ENCODE results near the gene BBS1.

Gene BBS1

DNA sequence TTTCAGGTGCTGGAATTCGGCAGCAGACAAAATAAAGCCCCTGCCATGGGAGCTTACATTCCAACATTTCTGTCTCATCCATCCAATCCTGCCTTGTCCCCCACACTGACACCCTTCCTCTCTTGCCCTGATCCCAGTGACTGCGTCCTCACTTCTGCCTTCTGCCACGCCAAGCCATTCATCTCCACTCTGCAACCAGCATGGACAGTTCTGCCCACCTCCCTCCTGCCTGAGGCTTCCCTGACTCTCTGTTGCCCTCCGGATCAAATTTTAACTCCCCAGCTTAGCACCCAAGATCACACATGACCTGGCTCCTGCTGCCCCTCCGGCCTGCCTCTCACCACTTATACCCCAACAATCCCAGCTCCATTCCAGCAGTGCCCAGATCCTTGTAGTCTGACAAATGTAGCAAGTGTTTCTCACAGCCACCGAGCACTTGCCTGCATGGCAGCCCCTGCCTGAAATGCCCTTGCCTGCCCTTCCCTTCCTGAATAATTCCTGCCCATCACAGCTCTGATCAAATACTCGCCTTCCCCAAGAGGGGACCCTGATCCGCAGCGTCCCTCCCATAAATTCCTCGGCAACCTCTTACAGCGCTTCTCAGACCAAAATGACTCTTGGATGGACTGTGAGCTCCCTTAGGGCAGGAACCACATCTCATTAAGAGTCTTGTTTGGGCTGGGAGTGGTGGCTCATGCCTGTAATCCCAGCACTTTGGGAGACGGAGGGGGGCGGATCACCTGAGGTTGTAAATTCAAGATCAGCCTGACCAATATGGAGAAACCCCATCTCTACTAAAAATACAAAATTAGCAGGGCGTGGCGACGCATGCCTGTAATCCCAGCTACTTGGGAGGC, 38.6 kb downstream of the BBS1 start:
- no peak for DNase-seq (ENCODE audit: low read depth in 2 of 2, low spot score in 1 of 2)

GRCh38 chr11:66549696-66550095, 39.3 kb downstream of the BBS1 start:
- DNase-seq (ENCODE audit: low read depth in 2 of 2, low spot score in 1 of 2) = no peak

- no peak for DNase-seq (ENCODE audit: low read depth in 2 of 2, low spot score in 1 of 2)
Measured at GRCh38 chr11:66550887-66551286, 40.5 kb downstream of the BBS1 start.

GRCh38 chr11:66554602-66555001, 44.2 kb downstream of the BBS1 start:
- no peak for DNase-seq (ENCODE audit: low read depth in 2 of 2, low spot score in 1 of 2)

DNA sequence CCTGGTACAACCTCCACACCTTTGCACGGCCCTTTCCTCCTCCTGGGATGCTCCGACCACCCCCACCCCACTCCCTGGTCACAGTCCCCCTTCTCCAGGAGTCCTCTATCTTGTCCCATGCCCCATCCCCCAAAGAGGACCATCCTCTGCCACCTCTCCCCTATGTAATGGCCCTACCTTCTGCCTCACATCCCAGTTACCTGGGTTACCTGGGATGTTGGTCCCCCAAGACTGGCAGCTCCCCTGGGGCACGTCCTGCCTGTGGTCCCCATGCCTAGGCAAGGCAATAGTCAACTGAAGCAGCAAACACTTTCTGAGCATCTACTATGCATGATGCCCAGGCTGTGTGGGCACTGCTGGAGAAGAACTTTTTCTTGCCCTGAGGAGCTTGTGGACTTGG, 45.0 kb downstream of the BBS1 start:
- DNase-seq (ENCODE audit: low read depth in 2 of 2, low spot score in 1 of 2) = no peak

DNA sequence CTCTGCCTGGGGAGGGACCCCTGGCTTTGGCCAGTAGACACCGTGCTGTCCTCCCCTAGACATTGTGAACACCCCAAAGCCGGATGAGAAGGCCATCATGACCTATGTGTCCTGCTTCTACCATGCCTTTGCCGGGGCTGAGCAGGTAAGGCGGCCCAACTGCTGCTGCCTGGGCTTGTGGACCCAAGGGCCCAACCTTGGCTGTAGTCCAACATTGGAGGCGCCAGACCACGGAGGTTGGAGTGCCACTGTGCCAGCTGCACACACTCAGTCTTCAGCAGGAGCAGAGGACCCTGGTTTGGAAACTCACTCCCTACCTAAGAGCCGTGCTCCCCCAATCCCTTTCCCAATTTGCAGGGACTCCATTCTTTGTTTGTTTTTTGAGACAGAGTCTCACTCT, 45.7 kb downstream of the BBS1 start:
- no peak for DNase-seq (ENCODE audit: low read depth in 2 of 2, low spot score in 1 of 2)

DNA sequence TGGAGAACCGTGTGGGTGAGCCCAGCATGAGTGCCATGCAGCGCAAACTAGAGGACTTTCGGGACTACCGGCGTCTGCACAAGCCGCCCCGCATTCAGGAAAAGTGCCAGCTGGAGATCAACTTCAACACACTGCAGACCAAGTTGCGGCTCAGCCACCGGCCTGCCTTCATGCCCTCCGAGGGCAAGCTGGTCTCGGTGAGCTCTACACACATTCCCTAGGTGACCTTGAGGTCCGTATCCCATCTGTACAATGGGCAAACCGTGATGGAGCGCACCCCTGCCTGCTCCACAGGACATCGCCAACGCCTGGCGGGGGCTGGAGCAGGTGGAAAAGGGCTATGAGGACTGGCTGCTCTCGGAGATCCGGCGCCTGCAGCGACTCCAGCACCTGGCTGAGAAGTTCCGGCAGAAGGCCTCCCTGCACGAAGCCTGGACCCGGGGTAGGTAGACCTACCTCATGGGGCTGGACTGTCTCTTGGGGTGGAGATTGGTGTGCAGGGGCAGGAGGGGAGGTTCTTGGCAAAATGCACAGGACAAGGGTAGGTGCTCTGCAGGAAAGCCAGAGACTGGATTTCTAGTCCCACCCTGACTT, 47.4 kb downstream of the BBS1 start:
- no peak for DNase-seq (ENCODE audit: low read depth in 2 of 2, low spot score in 1 of 2)

GRCh38 chr11:66559142-66559865, 48.9 kb downstream of the BBS1 start:
- DNase-seq (ENCODE audit: low read depth in 2 of 2, low spot score in 1 of 2) = no peak

GRCh38 chr11:66559866-66560676, 49.6 kb downstream of the BBS1 start:
- DNase-seq (ENCODE audit: low read depth in 2 of 2, low spot score in 1 of 2) = no peak

GRCh38 chr11:66561178-66561974, 50.9 kb downstream of the BBS1 start:
- DNase-seq (ENCODE audit: low read depth in 2 of 2, low spot score in 1 of 2) = no peak

- no peak for DNase-seq (ENCODE audit: low read depth in 2 of 2, low spot score in 1 of 2)
Measured at GRCh38 chr11:66561975-66562248, 51.5 kb downstream of the BBS1 start.

GRCh38 chr11:66562275-66562674, 51.8 kb downstream of the BBS1 start:
- DNase-seq (ENCODE audit: low read depth in 2 of 2, low spot score in 1 of 2) = no peak

DNA sequence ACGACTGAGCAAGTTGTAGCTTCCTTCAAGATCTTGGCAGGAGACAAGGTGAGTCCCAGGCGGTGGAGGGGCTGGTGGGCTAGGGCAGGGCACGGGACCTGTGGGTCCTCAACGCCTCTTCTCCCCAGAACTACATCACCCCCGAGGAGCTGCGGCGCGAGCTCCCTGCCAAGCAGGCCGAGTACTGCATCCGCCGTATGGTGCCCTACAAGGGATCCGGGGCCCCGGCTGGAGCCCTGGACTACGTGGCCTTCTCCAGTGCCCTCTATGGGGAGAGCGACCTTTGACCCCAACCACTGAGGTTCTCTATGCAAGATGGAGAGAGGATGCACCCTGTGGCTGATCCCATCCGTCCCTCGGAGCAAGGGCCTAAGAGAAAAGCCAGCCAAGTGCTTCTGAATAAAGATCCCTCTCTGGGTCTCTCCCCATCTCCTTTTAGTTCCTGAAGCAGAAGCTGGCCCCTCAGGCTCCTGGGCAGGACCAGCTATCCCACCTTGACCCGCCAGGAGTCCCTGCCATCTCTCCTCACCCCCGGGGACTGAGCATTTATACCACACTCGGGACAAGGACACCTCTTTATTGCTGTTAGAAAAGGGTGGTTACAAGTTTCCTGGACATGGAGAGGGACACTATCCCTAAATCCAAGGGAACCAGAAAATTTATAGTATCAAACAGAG, 52.6 kb downstream of the BBS1 start:
- DNase-seq (ENCODE audit: low read depth in 2 of 2, low spot score in 1 of 2) = no peak

DNA sequence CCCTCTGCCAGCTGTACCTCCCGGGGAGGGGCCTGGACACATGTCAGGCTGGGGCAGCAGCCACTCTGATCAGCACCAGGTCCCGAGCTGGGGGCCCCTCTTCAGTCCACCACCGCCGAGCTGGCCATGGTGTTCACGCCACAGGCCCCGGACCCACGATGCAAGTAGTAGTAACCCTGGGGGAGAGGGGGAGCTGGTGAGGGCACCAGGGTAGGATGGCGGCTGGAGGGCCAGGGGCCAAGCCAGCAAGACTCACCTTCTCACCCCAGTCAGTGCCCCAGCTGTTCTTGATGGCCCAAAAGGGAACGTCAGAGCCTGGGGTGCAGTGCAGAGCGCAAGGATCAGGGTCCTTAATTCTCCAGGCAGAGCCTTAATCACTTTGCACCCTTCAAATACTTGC, 53.4 kb downstream of the BBS1 start:
- no peak for DNase-seq (ENCODE audit: low read depth in 2 of 2, low spot score in 1 of 2)

DNA sequence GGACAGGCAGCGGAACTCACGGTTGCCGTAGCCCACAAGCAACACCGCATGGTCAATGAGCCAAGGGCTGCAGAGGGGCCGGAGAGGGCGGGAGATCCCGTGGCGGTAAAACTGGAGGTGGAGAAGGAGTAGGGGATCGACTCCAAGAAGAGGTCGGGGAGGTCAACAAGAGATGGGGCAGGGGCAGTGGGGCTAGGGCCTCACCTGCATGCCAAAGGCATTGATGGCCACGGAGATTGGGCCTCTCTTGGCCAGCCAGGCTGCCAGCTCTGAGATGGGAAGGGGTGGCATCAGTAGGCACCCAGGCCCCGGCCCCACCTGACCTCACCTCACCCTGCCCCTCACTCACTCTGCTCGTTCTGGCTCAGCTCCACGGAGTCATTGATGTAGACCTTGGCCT, 54.1 kb downstream of the BBS1 start:
- no peak for DNase-seq (ENCODE audit: low read depth in 2 of 2, low spot score in 1 of 2)

- no peak for DNase-seq (ENCODE audit: low read depth in 2 of 2, low spot score in 1 of 2)
Measured at GRCh38 chr11:66564984-66565383, 54.5 kb downstream of the BBS1 start.

DNA sequence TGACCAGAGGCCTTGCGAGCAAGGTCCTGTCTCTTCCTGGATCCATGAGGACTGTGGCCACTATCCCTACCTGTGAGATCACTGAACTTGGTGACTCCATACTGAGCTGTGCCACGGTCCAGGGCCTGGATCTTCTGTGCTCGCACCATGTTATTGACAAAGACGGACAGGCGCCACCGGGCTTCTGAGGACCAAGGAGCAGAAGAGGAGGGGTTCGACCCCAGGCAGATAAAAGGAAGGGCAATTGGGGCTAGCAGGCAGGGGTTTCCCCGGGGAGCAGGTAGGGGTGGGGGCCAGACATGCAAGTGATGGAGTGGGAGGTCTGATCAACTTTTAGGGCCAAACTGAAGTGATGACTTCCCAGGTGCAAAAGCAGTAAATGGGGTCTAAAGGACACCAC, 55.8 kb downstream of the BBS1 start:
- DNase-seq (ENCODE audit: low read depth in 2 of 2, low spot score in 1 of 2) = no peak

GRCh38 chr11:66567787-66568123, 57.3 kb downstream of the BBS1 start:
- DNase-seq (ENCODE audit: low read depth in 2 of 2, low spot score in 1 of 2) = no peak

- DNase-seq (ENCODE audit: low read depth in 2 of 2, low spot score in 1 of 2) = peak; percentile 31 to 60
Measured at GRCh38 chr11:66568124-66568916, 57.9 kb downstream of the BBS1 start, which contains the start of gene CTSF. Gene CTSF (minus strand): TSS chr11:66568606. CDS start chr11:66568486, 120 bp downstream.
